T-cell (primary cell): ENCODE measurements around the gene SCN8A. TPM values are rescaled to one million over a fixed set of nuclear protein-coding genes. Genes with fewer than 3 reads are reported as not detected.

Experiments used
- ATAC-seq, 4 experiments: fragments of 200-7000 bp in 3 of 4; fragments of 150-1000 bp in 1 of 4; cut with Tn5 transposase; replicated peaks in 1 of 4; 1 replicate in 3 of 4; 2 replicates in 1 of 4; pipeline ENCODE4 v1.10.0; 2021; ENCODE audit warnings: moderate library complexity in 3 of 4, mild to moderate bottlenecking in 2 of 4, moderate number of reproducible peaks in 1 of 4
- CTCF ChIA-PET, 2 donors: fragments of 300-600 bp; sonication (Branson Sonifier 250); formaldehyde crosslinking; loops; one replicate each; lab custom pipeline; 2022; ENCODE audit warnings: antibody characterized with exemption in 2 of 2; lab: Charles Lee
- POLR2A ChIA-PET, 2 donors: fragments of 300-600 bp; sonication (Branson Sonifier 250); formaldehyde crosslinking; loops; one replicate each; lab custom pipeline; 2022; ENCODE audit warnings: antibody characterized with exemption in 2 of 2; lab: Charles Lee
- DNase-seq, 35 experiments: peaks; one replicate each; pipeline versions ENCODE4 v3.0.0 to v3.0.0-alpha.2; 2013 to 2023
- H3K27ac ChIP-seq: one replicate; pipeline ENCODE4 v1.5.1; 2013; ENCODE audit warnings: low read length
- H3K27me3 ChIP-seq, 2 experiments: replicated peaks in 1 of 2; 1 replicate in 1 of 2; 2 replicates in 1 of 2; pipeline versions ENCODE4 v1.6.1 to v1.7.0; 2013; ENCODE audit warnings: low read length in 1 of 2, mixed read lengths in 1 of 2; ENCODE audit not compliant: control insufficient read depth in 2 of 2, insufficient read depth in 2 of 2; ENCODE audit errors: extremely low read depth in 1 of 2
- H3K36me3 ChIP-seq, 2 donors: 1 replicate in 1 of 2; 2 replicates in 1 of 2; pipeline versions ENCODE4 v1.6.1 to v1.7.0; 2013; ENCODE audit warnings: low read length in 1 of 2; ENCODE audit not compliant: control insufficient read depth in 2 of 2, insufficient read depth in 1 of 2; ENCODE audit errors: extremely low read depth in 1 of 2
- H3K4me1 ChIP-seq, 2 experiments: 1 replicate in 1 of 2; 2 replicates in 1 of 2; pipeline versions ENCODE4 v1.6.1 to v1.7.0; 2013; ENCODE audit warnings: low read length in 2 of 2, mixed read lengths in 1 of 2; ENCODE audit not compliant: insufficient read depth in 2 of 2, control insufficient read depth in 1 of 2; ENCODE audit errors: extremely low read depth in 1 of 2
- H3K4me3 ChIP-seq, 2 donors: 1 replicate in 1 of 2; 2 replicates in 1 of 2; pipeline versions ENCODE4 v1.5.1 to v1.7.0; 2013; ENCODE audit warnings: mild to moderate bottlenecking in 2 of 2, low read length in 1 of 2, moderate library complexity in 1 of 2; ENCODE audit not compliant: control insufficient read depth in 1 of 2; ENCODE audit errors: extremely low read depth in 1 of 2
- H3K9me3 ChIP-seq: 2 replicates; pipeline ENCODE4 v1.7.0; 2013
- H3K27ac Mint-ChIP-seq, 2 donors: one replicate each; pipeline ENCODE4 v1.8.0; 2020 to 2021; ENCODE audit warnings: mild to moderate bottlenecking in 2 of 2, mixed read lengths in 2 of 2
- H3K27me3 Mint-ChIP-seq, 2 donors: one replicate each; pipeline ENCODE4 v1.8.0; 2021 to 2022; ENCODE audit warnings: mixed read lengths in 2 of 2
- H3K36me3 Mint-ChIP-seq: one replicate; pipeline ENCODE4 v1.8.0; 2021; ENCODE audit warnings: mixed read lengths
- H3K4me1 Mint-ChIP-seq, 3 donors: one replicate each; pipeline ENCODE4 v1.8.0; 2020 to 2022; ENCODE audit warnings: mixed read lengths in 3 of 3, mild to moderate bottlenecking in 1 of 3
- H3K4me3 Mint-ChIP-seq, 3 donors: one replicate each; pipeline ENCODE4 v1.8.0; 2020 to 2022; ENCODE audit warnings: mild to moderate bottlenecking in 3 of 3, mixed read lengths in 3 of 3, moderate library complexity in 3 of 3
- H3K9me3 Mint-ChIP-seq, 3 donors: one replicate each; pipeline ENCODE4 v1.8.0; 2020 to 2022; ENCODE audit warnings: mixed read lengths in 3 of 3
- WGBS: methylation state at CpG from one replicate; pipeline ENCODE4 v1.1.5; 2013; ENCODE audit warnings: missing lambda C conversion rate; ENCODE audit not compliant: insufficient coverage; 5-methylcytosine and 5-hydroxymethylcytosine counted together
- total RNA-seq, 35 experiments: library from RNA in 6 of 35; stranded (reverse) in 6 of 35; fragments of 120-200 nt in 1 of 35; gene quantifications; one replicate each; pipeline versions ENCODE4 v1.2.1 to v1.2.4 and lab custom pipeline; 2013 to 2026

SCN8A gene
- total RNA-seq, 5 donors from 2014 or later (not counting 1 experiment from before 2014, with no cell fraction given) = 0.41 to 1.0 (median 0.53) TPM

DNA sequence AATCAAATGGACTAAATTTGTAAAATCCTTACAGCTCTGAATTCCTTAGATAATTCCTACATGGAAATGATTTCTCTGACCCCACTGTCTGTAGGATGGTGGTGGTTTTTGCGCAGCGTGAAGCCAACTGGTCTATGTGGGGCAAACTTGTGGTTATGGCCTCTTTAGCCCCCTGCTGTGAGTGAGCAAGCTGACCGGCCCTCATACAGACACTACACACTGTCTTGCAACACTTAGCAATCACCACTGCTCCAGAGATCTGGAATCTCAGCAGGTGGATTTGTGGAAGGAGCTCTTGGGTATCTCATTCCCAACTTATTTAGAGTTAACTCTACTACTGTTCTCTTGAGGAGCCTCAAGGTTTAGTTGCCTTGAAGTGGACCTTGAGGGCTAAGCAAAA lies 70.2 kb downstream of the SCN8A start:
- Mint-ChIP-seq H3K27me3 (peaks cover 20 to 24% of the 10 kb centered on the region in 2 donors), H3K36me3 (no peaks in the 10 kb centered on the region), H3K27ac (no peak overlapping the region), H3K4me1 (no peaks in the 10 kb centered on the region), H3K9me3 (no peaks in the 10 kb centered on the region), H3K4me3 (no peak overlapping the region)
- ChIA-PET POLR2A (no interaction called here), CTCF (interaction anchor here in 1 of 2 donors (0.6 kb wide), 1 partner anchor 244 kb away, joined by 4 read pairs; no protein-coding TSS in a partner anchor)
- no CpG with 5 or more reads among the region's 3 CpGs for WGBS
- no peak overlapping the region for H3K4me3 ChIP-seq
- H3K4me1 ChIP-seq = no peaks in the 10 kb centered on the region
- no peaks in the 10 kb centered on the region for H3K36me3 ChIP-seq
- H3K27ac ChIP-seq = no peak overlapping the region
- DNase-seq (no peak), ATAC-seq (no peak)
- peaks cover 0 to 6% of the 10 kb centered on the region in 2 experiments for H3K27me3 ChIP-seq
- H3K9me3 ChIP-seq = no peaks in the 10 kb centered on the region

DNA sequence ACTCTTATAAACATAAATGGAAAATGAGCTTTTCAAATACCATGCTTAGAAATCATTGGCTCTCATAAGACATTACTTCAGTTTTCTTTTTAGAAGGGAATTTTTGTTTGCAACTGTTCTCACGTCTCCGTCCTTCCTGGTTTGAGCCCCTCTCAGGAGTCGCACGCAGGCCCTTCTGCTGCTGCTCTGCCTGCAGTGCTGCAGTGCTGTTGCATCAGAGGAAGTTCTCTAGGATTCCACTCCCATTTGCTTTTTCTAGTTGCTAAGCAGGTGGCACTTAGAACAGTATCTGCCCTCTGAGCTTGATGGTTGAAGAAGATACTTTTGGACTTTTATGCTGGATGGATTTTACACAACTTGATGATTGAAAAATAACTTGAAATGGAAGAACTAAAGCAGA lies 70.8 kb downstream of the SCN8A start:
- no peak for ATAC-seq
- H3K27ac Mint-ChIP-seq = no peak overlapping the region
- peaks cover 0 to 6% of the 10 kb centered on the region in 2 experiments for H3K27me3 ChIP-seq
- no peaks in the 10 kb centered on the region for H3K36me3 ChIP-seq
- POLR2A ChIA-PET = no interaction called here
- H3K27ac ChIP-seq = no peak overlapping the region
- H3K9me3 Mint-ChIP-seq = no peaks in the 10 kb centered on the region
- H3K27me3 Mint-ChIP-seq = peaks cover 20 to 21% of the 10 kb centered on the region in 2 donors
- H3K4me3 ChIP-seq = no peak overlapping the region
- no peak overlapping the region for H3K4me3 Mint-ChIP-seq
- H3K36me3 Mint-ChIP-seq = no peaks in the 10 kb centered on the region
- H3K4me1 ChIP-seq = no peaks in the 10 kb centered on the region
- DNase-seq = no peak
- no peaks in the 10 kb centered on the region for H3K9me3 ChIP-seq
- 90% methylated on average over 2 of the region's 4 CpGs for WGBS
- H3K4me1 Mint-ChIP-seq = no peaks in the 10 kb centered on the region
- CTCF ChIA-PET = no interaction called here

DNA sequence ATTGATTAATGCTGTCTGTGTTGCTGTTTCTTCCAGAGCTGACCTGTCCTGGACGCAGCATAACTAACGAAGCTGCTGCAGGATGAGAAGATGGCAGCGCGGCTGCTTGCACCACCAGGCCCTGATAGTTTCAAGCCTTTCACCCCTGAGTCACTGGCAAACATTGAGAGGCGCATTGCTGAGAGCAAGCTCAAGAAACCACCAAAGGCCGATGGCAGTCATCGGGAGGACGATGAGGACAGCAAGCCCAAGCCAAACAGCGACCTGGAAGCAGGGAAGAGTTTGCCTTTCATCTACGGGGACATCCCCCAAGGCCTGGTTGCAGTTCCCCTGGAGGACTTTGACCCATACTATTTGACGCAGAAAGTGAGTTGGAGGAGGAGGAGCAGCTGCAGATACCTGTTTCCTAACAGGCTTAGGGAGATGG lies 71.7 kb downstream of the SCN8A start:
- Mint-ChIP-seq H3K4me3 (no peak overlapping the region), H3K9me3 (no peaks in the 10 kb centered on the region), H3K27me3 (peaks cover 17 to 20% of the 10 kb centered on the region in 2 donors), H3K4me1 (no peaks in the 10 kb centered on the region), H3K27ac (no peak overlapping the region), H3K36me3 (no peaks in the 10 kb centered on the region)
- Histone ChIP-seq H3K27ac (no peak overlapping the region), H3K4me1 (no peaks in the 10 kb centered on the region), H3K27me3 (peaks cover 0 to 6% of the 10 kb centered on the region in 2 experiments), H3K9me3 (no peaks in the 10 kb centered on the region), H3K36me3 (no peaks in the 10 kb centered on the region), H3K4me3 (no peak overlapping the region)
- ChIA-PET POLR2A (no interaction called here), CTCF (no interaction called here)
- no peak for ATAC-seq
- no peak for DNase-seq
- WGBS = 91% methylated on average over 11 of the region's 11 CpGs

DNA sequence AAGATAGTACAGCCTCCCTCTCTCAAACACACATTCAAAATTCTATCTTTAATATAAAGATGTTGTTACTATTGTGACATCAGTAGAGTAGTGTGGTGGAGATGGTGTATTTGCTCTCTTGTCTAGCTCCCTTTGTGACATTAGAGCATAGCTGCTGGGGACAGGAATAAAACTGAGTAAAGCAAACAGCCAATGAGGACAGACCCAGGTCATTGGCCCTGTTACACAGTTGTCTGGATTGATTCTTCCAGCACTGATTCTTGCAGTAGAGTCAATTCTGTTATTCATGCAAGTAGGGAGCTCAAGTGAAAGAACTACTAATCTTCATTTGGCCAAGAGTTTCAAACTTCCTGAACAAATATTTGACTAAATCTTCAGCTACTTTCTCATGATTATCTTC lies 72.4 kb downstream of the SCN8A start:
- H3K9me3 Mint-ChIP-seq = no peaks in the 10 kb centered on the region
- Histone ChIP-seq H3K4me3 (no peak overlapping the region), H3K36me3 (no peaks in the 10 kb centered on the region), H3K27ac (no peak overlapping the region), H3K4me1 (no peaks in the 10 kb centered on the region), H3K27me3 (peaks cover 0 to 6% of the 10 kb centered on the region in 2 experiments), H3K9me3 (no peaks in the 10 kb centered on the region)
- H3K27ac Mint-ChIP-seq = no peak overlapping the region
- DNase-seq (no peak), ATAC-seq (no peak)
- no peaks in the 10 kb centered on the region for H3K36me3 Mint-ChIP-seq
- H3K4me1 Mint-ChIP-seq = no peaks in the 10 kb centered on the region
- POLR2A ChIA-PET = no interaction called here
- peaks cover 12 to 16% of the 10 kb centered on the region in 2 donors for H3K27me3 Mint-ChIP-seq
- no peak overlapping the region for H3K4me3 Mint-ChIP-seq
- CTCF ChIA-PET = interaction anchor here in 1 of 2 donors (0.7 kb wide), 1 partner anchor 269 kb away, joined by 3 read pairs; no protein-coding TSS in a partner anchor

DNA sequence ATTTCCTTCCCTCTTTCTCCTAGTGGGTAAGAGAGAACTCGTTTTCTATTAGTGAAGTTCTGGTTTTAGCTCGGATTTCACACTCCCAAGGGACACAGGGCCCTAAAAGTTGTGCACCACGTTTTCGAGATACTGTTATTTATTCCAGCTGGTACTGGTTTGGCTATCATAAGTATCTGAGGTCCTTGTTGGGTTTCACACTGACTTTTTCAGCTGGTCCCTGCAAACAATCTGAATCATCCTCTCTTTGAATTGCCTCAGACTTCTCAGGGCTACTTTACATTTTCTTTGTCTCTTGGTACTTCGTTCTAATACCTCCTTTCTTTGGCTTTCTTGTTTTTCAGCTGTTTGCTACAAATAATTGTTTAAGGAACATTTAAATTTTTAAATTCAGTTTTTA lies 75.7 kb downstream of the SCN8A start:
- Mint-ChIP-seq H3K9me3 (no peaks in the 10 kb centered on the region), H3K4me1 (peaks cover 7 to 9% (median 9%) of the 10 kb centered on the region in 3 donors), H3K36me3 (no peaks in the 10 kb centered on the region), H3K27me3 (peaks cover 6 to 7% of the 10 kb centered on the region in 2 donors), H3K4me3 (no peak overlapping the region), H3K27ac (no peak overlapping the region)
- Histone ChIP-seq H3K9me3 (no peaks in the 10 kb centered on the region), H3K36me3 (no peaks in the 10 kb centered on the region), H3K4me1 (peaks cover 0 to 8% of the 10 kb centered on the region in 2 experiments), H3K27ac (no peak overlapping the region), H3K4me3 (no peak overlapping the region), H3K27me3 (peaks cover 0 to 6% of the 10 kb centered on the region in 2 experiments)
- ChIA-PET POLR2A (no interaction called here), CTCF (no interaction called here)
- WGBS = 71% methylated on average over 2 of the region's 5 CpGs
- DNase-seq = no peak
- no peak for ATAC-seq

DNA sequence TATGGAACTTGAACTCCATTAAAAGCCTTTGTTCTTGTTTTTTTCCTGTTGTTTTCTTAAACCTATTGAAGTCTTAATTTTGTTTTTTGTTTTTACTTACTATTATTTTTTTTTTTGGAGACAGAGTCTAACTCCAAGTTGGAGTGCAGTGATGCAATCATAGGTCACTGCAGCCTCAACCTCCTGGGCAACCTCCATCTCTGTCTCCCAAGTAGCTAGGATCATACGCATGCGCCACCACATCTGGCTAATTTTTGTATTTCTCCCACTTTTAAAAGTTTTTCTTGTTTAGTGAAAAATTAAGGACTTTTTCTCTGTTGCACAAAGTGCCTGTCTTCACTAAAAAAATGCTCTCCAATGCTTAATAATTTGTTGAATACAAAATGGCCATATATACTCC lies 76.2 kb downstream of the SCN8A start:
- Mint-ChIP-seq H3K27me3 (peaks cover 4% of the 10 kb centered on the region in 2 donors), H3K36me3 (no peaks in the 10 kb centered on the region)

More for the DNA sequence above, 76.2 kb downstream of the SCN8A start:
- no CpG with 5 or more reads among the region's 2 CpGs for WGBS
- peaks cover 0 to 8% of the 10 kb centered on the region in 2 experiments for H3K4me1 ChIP-seq
- H3K27me3 ChIP-seq = peaks cover 0 to 4% of the 10 kb centered on the region in 2 experiments
- DNase-seq (no peak), ATAC-seq (no peak)
- Mint-ChIP-seq H3K4me3 (no peak overlapping the region), H3K27ac (no peak overlapping the region), H3K9me3 (no peaks in the 10 kb centered on the region), H3K4me1 (peaks cover 7 to 9% (median 9%) of the 10 kb centered on the region in 3 donors)
- H3K9me3 ChIP-seq = no peaks in the 10 kb centered on the region
- no peak overlapping the region for H3K4me3 ChIP-seq
- no peak overlapping the region for H3K27ac ChIP-seq
- POLR2A ChIA-PET = no interaction called here
- H3K36me3 ChIP-seq = no peaks in the 10 kb centered on the region
- CTCF ChIA-PET = no interaction called here
